ENCODE data around the gene KIR2DL3.

Gene KIR2DL3

DNA sequence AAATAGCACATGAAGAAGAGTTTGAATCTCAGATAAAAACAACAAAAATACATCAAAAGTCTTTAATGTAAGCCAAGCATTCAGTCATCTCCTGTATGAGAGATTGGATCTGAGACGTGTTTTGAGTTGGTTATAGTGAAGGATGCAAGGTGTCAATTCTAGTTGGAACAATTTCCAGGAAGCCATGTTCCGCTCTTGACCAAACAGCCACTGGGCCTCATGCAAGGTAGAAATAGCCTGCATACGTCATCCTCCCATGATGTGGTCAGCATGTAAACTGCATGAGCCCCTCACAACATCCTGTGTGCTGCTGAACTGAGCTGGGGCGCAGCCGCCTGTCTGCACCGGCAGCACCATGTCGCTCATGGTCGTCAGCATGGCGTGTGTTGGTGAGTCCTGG lies 14.2 kb upstream of the KIR2DL3 start, which contains the start of gene KIR3DL3:
TSS of gene KIR3DL3 (plus strand) at position 301 of the 400 bp plus-strand sequence. CDS start at position 356, 55 bp downstream.
- no peak within 1 kb of the TSS for H2AFZ ChIP-seq (ENCODE audit: low read length)
- no peak within 1 kb of the TSS for H3K23ac ChIP-seq (ENCODE audit: low read depth, low read length, poor library complexity)
- H3K27me3 ChIP-seq (ENCODE audit: control insufficient read depth in 3 of 3, insufficient read depth in 3 of 3, low read depth in 1 of 3, low read length in 3 of 3), result no peaks in the 10 kb centered on the region
- no peak within 1 kb of the TSS for H2BK120ac ChIP-seq (ENCODE audit: low read depth, low read length)
- H2BK15ac ChIP-seq (ENCODE audit: low read length), result no peak within 1 kb of the TSS
- no peak within 1 kb of the TSS for H4K8ac ChIP-seq (ENCODE audit: low read depth, low read length)
- no peak within 1 kb of the TSS for H3K18ac ChIP-seq (ENCODE audit: low read length)
- no peaks in the 10 kb centered on the region for H3K36me3 ChIP-seq (replicated peaks in 1 of 2; ENCODE audit: control insufficient read depth in 2 of 2, insufficient read depth in 2 of 2, low read length in 2 of 2)
- peak within 1 kb of the TSS in 1 of 2 donors; percentile 60 for H3K4me3 ChIP-seq (ENCODE audit: low read length in 2 of 2)
- no peaks in the 10 kb centered on the region for H3K79me1 ChIP-seq (ENCODE audit: low read depth, low read length)
- no peak within 1 kb of the TSS for H2BK12ac ChIP-seq (ENCODE audit: low read length)
- no CpG with 5 or more reads among the region's 9 CpGs for WGBS, 2 donors (ENCODE audit: extremely low coverage in 2 of 2, insufficient read length in 2 of 2, insufficient replicate concordance in 1 of 2)
- H3K4ac ChIP-seq (ENCODE audit: low read length), result no peak within 1 kb of the TSS
- no peak within 1 kb of the TSS for H2BK5ac ChIP-seq (ENCODE audit: low read length)
- H3K9me3 ChIP-seq (replicated peaks in 1 of 2; ENCODE audit: control insufficient read depth in 2 of 2, insufficient read depth in 1 of 2, low read depth in 1 of 2, low read length in 2 of 2), result peaks cover 0 to 31% of the 10 kb centered on the region in 2 donors
- no peak within 1 kb of the TSS for H3K27ac ChIP-seq (replicated peaks; ENCODE audit: low read length)
- H2AK5ac ChIP-seq (ENCODE audit: low read depth, low read length), result no peak within 1 kb of the TSS
- H3K4me1 ChIP-seq (ENCODE audit: control insufficient read depth in 2 of 2, insufficient read depth in 1 of 2, low read depth in 1 of 2, low read length in 2 of 2), result no peaks in the 10 kb centered on the region
- no peak within 1 kb of the TSS for H3K9ac ChIP-seq (ENCODE audit: low read depth, low read length, poor library complexity)
- DNase-seq (ENCODE audit: low spot score), result no peak
- H4K91ac ChIP-seq (ENCODE audit: low read depth, low read length, poor library complexity), result no peak within 1 kb of the TSS
- no peak within 1 kb of the TSS for H3K14ac ChIP-seq (ENCODE audit: low read length)
- H3K4me2 ChIP-seq (ENCODE audit: insufficient read depth, low read length, poor library complexity, severe bottlenecking), result no peak within 1 kb of the TSS

DNA sequence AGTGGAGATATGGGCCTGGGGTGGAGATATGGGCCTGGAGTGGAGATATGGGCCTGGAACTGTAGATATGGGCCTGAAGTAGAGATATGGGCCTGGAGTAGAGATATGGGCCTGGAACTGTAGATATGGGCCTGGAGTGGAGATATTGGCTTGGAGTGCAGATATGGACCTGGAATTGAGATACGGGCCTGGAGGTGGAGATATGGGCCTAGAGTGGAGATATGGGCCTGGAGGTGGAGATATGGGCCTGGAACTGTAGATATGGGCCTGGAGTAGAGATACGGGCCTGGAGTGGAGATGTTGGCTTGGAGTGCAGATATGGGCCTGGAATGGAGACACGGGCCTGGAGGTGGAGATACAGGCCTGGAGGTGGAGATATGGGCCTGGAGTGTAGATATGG lies 13.7 kb upstream of the KIR2DL3 start:
- H3K9me3 ChIP-seq (replicated peaks in 1 of 2; ENCODE audit: control insufficient read depth in 2 of 2, insufficient read depth in 1 of 2, low read depth in 1 of 2, low read length in 2 of 2), result peaks cover 0 to 34% of the 10 kb centered on the region in 2 donors
- H3K27ac ChIP-seq (replicated peaks; ENCODE audit: low read length), result no peak overlapping the region
- H3K23ac ChIP-seq (ENCODE audit: low read depth, low read length, poor library complexity), result no peak overlapping the region
- DNase-seq (ENCODE audit: low spot score), result no peak
- no peaks in the 10 kb centered on the region for H3K36me3 ChIP-seq (replicated peaks in 1 of 2; ENCODE audit: control insufficient read depth in 2 of 2, insufficient read depth in 2 of 2, low read length in 2 of 2)
- H3K79me1 ChIP-seq (ENCODE audit: low read depth, low read length), result no peaks in the 10 kb centered on the region
- H2BK5ac ChIP-seq (ENCODE audit: low read length), result no peak overlapping the region
- H3K27me3 ChIP-seq (ENCODE audit: control insufficient read depth in 3 of 3, insufficient read depth in 3 of 3, low read depth in 1 of 3, low read length in 3 of 3), result no peaks in the 10 kb centered on the region
- H2BK12ac ChIP-seq (ENCODE audit: low read length), result no peak overlapping the region
- H2AFZ ChIP-seq (ENCODE audit: low read length), result no peak overlapping the region
- WGBS, 2 donors (ENCODE audit: extremely low coverage in 2 of 2, insufficient read length in 2 of 2, insufficient replicate concordance in 1 of 2), result no CpG with 5 or more reads among the region's 3 CpGs
- H2BK120ac ChIP-seq (ENCODE audit: low read depth, low read length), result no peak overlapping the region
- H3K9ac ChIP-seq (ENCODE audit: low read depth, low read length, poor library complexity), result no peak overlapping the region
- no peak overlapping the region for H3K4ac ChIP-seq (ENCODE audit: low read length)
- no peak overlapping the region for H4K91ac ChIP-seq (ENCODE audit: low read depth, low read length, poor library complexity)
- no peak overlapping the region for H2BK15ac ChIP-seq (ENCODE audit: low read length)
- no peak overlapping the region for H2AK5ac ChIP-seq (ENCODE audit: low read depth, low read length)
- no peaks in the 10 kb centered on the region for H3K4me1 ChIP-seq (ENCODE audit: control insufficient read depth in 2 of 2, insufficient read depth in 1 of 2, low read depth in 1 of 2, low read length in 2 of 2)
- H3K18ac ChIP-seq (ENCODE audit: low read length), result no peak overlapping the region
- no peak overlapping the region for H4K8ac ChIP-seq (ENCODE audit: low read depth, low read length)
- no peak overlapping the region for H3K4me3 ChIP-seq (ENCODE audit: low read length in 2 of 2)
- no peak overlapping the region for H3K14ac ChIP-seq (ENCODE audit: low read length)
- no peak overlapping the region for H3K4me2 ChIP-seq (ENCODE audit: insufficient read depth, low read length, poor library complexity, severe bottlenecking)

DNA sequence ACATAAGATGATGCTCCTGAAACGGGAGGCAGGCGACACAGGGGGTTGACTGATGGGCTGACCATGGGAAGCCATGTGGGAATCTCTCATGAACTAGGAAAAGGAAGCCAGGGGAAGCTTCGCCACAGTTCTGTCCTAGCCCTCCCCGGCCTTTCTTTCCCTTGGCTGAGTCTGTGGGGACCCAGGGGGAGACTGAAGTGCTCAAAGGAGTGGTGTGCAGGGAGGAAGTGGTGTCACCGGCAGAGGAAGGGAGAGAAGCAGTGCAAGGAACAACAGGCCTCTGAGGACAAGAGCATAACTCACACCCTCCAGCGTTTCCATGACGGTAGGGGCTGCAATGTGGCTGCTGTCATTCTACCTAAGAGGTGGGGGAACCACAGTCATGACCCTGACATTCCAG lies 13.0 kb upstream of the KIR2DL3 start:
- Histone ChIP-seq H3K4me3 (ENCODE audit: low read length in 2 of 2) (no peak overlapping the region), H3K79me1 (ENCODE audit: low read depth, low read length) (no peaks in the 10 kb centered on the region), H2BK5ac (ENCODE audit: low read length) (no peak overlapping the region), H2BK15ac (ENCODE audit: low read length) (no peak overlapping the region), H2AK5ac (ENCODE audit: low read depth, low read length) (no peak overlapping the region), H3K27me3 (ENCODE audit: control insufficient read depth in 3 of 3, insufficient read depth in 3 of 3, low read depth in 1 of 3, low read length in 3 of 3) (no peaks in the 10 kb centered on the region), H3K27ac (replicated peaks; ENCODE audit: low read length) (no peak overlapping the region), H2AFZ (ENCODE audit: low read length) (no peak overlapping the region), H3K23ac (ENCODE audit: low read depth, low read length, poor library complexity) (no peak overlapping the region), H2BK120ac (ENCODE audit: low read depth, low read length) (no peak overlapping the region), H3K18ac (ENCODE audit: low read length) (no peak overlapping the region), H3K4ac (ENCODE audit: low read length) (no peak overlapping the region), H3K4me1 (ENCODE audit: control insufficient read depth in 2 of 2, insufficient read depth in 1 of 2, low read depth in 1 of 2, low read length in 2 of 2) (no peaks in the 10 kb centered on the region), H3K9ac (ENCODE audit: low read depth, low read length, poor library complexity) (no peak overlapping the region), H4K8ac (ENCODE audit: low read depth, low read length) (no peak overlapping the region), H3K36me3 (replicated peaks in 1 of 2; ENCODE audit: control insufficient read depth in 2 of 2, insufficient read depth in 2 of 2, low read length in 2 of 2) (no peaks in the 10 kb centered on the region), H4K91ac (ENCODE audit: low read depth, low read length, poor library complexity) (no peak overlapping the region), H2BK12ac (ENCODE audit: low read length) (no peak overlapping the region), H3K9me3 (replicated peaks in 1 of 2; ENCODE audit: control insufficient read depth in 2 of 2, insufficient read depth in 1 of 2, low read depth in 1 of 2, low read length in 2 of 2) (peaks cover 0 to 35% of the 10 kb centered on the region in 2 donors), H3K4me2 (ENCODE audit: insufficient read depth, low read length, poor library complexity, severe bottlenecking) (no peak overlapping the region), H3K14ac (ENCODE audit: low read length) (no peak overlapping the region)
- WGBS, 2 donors (ENCODE audit: extremely low coverage in 2 of 2, insufficient read length in 2 of 2, insufficient replicate concordance in 1 of 2), result no CpG with 5 or more reads among the region's 7 CpGs
- DNase-seq (ENCODE audit: low spot score), result no peak

DNA sequence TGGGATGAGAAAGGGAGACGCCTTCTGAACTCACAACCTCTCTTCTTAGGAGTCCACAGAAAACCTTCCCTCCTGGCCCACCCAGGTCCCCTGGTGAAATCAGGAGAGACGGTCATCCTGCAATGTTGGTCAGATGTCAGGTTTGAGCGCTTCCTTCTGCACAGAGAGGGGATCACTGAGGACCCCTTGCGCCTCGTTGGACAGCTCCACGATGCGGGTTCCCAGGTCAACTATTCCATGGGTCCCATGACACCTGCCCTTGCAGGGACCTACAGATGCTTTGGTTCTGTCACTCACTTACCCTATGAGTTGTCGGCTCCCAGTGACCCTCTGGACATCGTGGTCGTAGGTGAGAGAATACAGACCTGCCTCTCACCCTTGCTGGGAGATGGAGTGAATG lies 10.8 kb upstream of the KIR2DL3 start:
- H3K4ac ChIP-seq (ENCODE audit: low read length), result no peak overlapping the region

More for the DNA sequence above, 10.8 kb upstream of the KIR2DL3 start:
- no CpG with 5 or more reads among the region's 10 CpGs for WGBS, 2 donors (ENCODE audit: extremely low coverage in 2 of 2, insufficient read length in 2 of 2, insufficient replicate concordance in 1 of 2)
- Histone ChIP-seq H3K79me1 (ENCODE audit: low read depth, low read length) (no peaks in the 10 kb centered on the region), H2AK5ac (ENCODE audit: low read depth, low read length) (no peak overlapping the region), H3K14ac (ENCODE audit: low read length) (no peak overlapping the region), H2BK12ac (ENCODE audit: low read length) (no peak overlapping the region), H3K9ac (ENCODE audit: low read depth, low read length, poor library complexity) (no peak overlapping the region), H4K8ac (ENCODE audit: low read depth, low read length) (no peak overlapping the region), H4K91ac (ENCODE audit: low read depth, low read length, poor library complexity) (no peak overlapping the region), H3K27ac (replicated peaks; ENCODE audit: low read length) (no peak overlapping the region), H3K4me2 (ENCODE audit: insufficient read depth, low read length, poor library complexity, severe bottlenecking) (no peak overlapping the region), H3K27me3 (ENCODE audit: control insufficient read depth in 3 of 3, insufficient read depth in 3 of 3, low read depth in 1 of 3, low read length in 3 of 3) (peaks cover 0 to 4% (median 0%) of the 10 kb centered on the region in 3 experiments), H2BK120ac (ENCODE audit: low read depth, low read length) (no peak overlapping the region), H3K4me3 (ENCODE audit: low read length in 2 of 2) (no peak overlapping the region), H3K9me3 (replicated peaks in 1 of 2; ENCODE audit: control insufficient read depth in 2 of 2, insufficient read depth in 1 of 2, low read depth in 1 of 2, low read length in 2 of 2) (peaks cover 0 to 41% of the 10 kb centered on the region in 2 donors), H2BK15ac (ENCODE audit: low read length) (no peak overlapping the region), H3K18ac (ENCODE audit: low read length) (no peak overlapping the region), H3K36me3 (replicated peaks in 1 of 2; ENCODE audit: control insufficient read depth in 2 of 2, insufficient read depth in 2 of 2, low read length in 2 of 2) (no peaks in the 10 kb centered on the region), H3K4me1 (ENCODE audit: control insufficient read depth in 2 of 2, insufficient read depth in 1 of 2, low read depth in 1 of 2, low read length in 2 of 2) (no peaks in the 10 kb centered on the region), H3K23ac (ENCODE audit: low read depth, low read length, poor library complexity) (no peak overlapping the region), H2AFZ (ENCODE audit: low read length) (no peak overlapping the region), H2BK5ac (ENCODE audit: low read length) (no peak overlapping the region)
- DNase-seq (ENCODE audit: low spot score), result no peak

All from neuronal stem cell (in vitro differentiated cells).